Esophagus muscularis mucosa (tissue), 4 donors: ENCODE data around the gene RCN1. TPM values are rescaled to one million over a fixed set of nuclear protein-coding genes. Genes with fewer than 3 reads are reported as not detected.

Experiments
- DNase-seq: peaks from one replicate; pipeline ENCODE4 v3.0.0-alpha.2; 2017; ENCODE audit errors: extremely low spot score
- H3K27ac ChIP-seq, 4 donors: fragments of 200-600 bp; sonication (generic); replicated peaks in 1 of 4; 1 replicate in 3 of 4; 2 replicates in 1 of 4; pipeline ENCODE4 v1.5.1; 2016 to 2019; ENCODE audit warnings: mild to moderate bottlenecking in 1 of 4
- H3K27me3 ChIP-seq, 4 donors: fragments of 200-600 bp; sonication (generic); one replicate each; pipeline versions ENCODE4 v1.5.1 to v1.6.0; 2016 to 2019
- H3K36me3 ChIP-seq, 4 donors: fragments of 200-600 bp; sonication (generic); one replicate each; pipeline ENCODE4 v1.5.1; 2016 to 2019
- H3K4me1 ChIP-seq, 4 donors: fragments of 200-600 bp; sonication (generic); one replicate each; pipeline ENCODE4 v1.5.1; 2016 to 2019
- H3K4me3 ChIP-seq, 4 donors: fragments of 200-600 bp; sonication (generic); 1 replicate in 2 of 4; 2 replicates in 2 of 4; pipeline ENCODE4 v1.5.1; 2016 to 2019; ENCODE audit warnings: mild to moderate bottlenecking in 4 of 4, moderate library complexity in 1 of 4
- H3K9me3 ChIP-seq, 4 donors: fragments of 200-600 bp; sonication (generic); 1 replicate in 3 of 4; 2 replicates in 1 of 4; pipeline ENCODE4 v1.5.1; 2016 to 2019
- EP300 ChIP-seq: sonication (generic); formaldehyde crosslinking; IDR thresholded peaks from one replicate; pipeline ENCODE4 v1.6.1; 2017; ENCODE audit warnings: antibody characterized with exemption
- POLR2A ChIP-seq: fragments of 450-650 bp; IDR thresholded peaks from one replicate; pipeline ENCODE4 v1.6.1; 2017; ENCODE audit warnings: antibody characterized with exemption, moderate library complexity, mild to moderate bottlenecking, low read depth
- POLR2AphosphoS5 ChIP-seq, 2 donors: sonication (generic); formaldehyde crosslinking; IDR thresholded peaks; one replicate each; pipeline ENCODE4 v1.6.1; 2017; ENCODE audit warnings: antibody characterized with exemption in 2 of 2
- WGBS: methylation state at CpG from one replicate; pipeline ENCODE4 v1.1.5; 2018; 5-methylcytosine and 5-hydroxymethylcytosine counted together
- intact Hi-C: fragments of 100-400 bp; cut with DNase I; formaldehyde crosslinking; loops from one replicate; pipeline ENCODE4 v1.15.1; 2023
- total RNA-seq, 4 donors: library from RNA; depleted of rRNA; stranded (reverse); fragments of >200 nt; gene quantifications; one replicate each; pipeline versions ENCODE4 v1.1.0 to v1.2.1, GENCODE V29; 2016
- TF ChIP-seq, protein P1 (sequence below), 3 experiments: fragments of 200-600 bp in 2 of 3; fragments of 450-650 bp in 1 of 3; sonication (generic) in 2 of 3; IDR thresholded peaks; one replicate each; pipeline ENCODE4 v1.5.1; 2017 to 2019; ENCODE audit warnings: antibody characterized with exemption in 3 of 3, mild to moderate bottlenecking in 2 of 3, moderate library complexity in 1 of 3

The RCN1 gene
- total RNA-seq, 4 donors from 2014 or later, result 27.8 to 67.8 (median 48.8) TPM

- Histone ChIP-seq H3K36me3 (no peaks in the 10 kb centered on the region), H3K27me3 (no peaks in the 10 kb centered on the region), H3K27ac (no peak overlapping the region), H3K4me3 (no peak overlapping the region), H3K4me1 (no peaks in the 10 kb centered on the region), H3K9me3 (no peaks in the 10 kb centered on the region)
- 87% methylated on average over 3 of the region's 3 CpGs for WGBS
- intact Hi-C loops, result no loop called here
- DNase-seq, result peak; percentile 83
- TF ChIP-seq, protein P1, sequence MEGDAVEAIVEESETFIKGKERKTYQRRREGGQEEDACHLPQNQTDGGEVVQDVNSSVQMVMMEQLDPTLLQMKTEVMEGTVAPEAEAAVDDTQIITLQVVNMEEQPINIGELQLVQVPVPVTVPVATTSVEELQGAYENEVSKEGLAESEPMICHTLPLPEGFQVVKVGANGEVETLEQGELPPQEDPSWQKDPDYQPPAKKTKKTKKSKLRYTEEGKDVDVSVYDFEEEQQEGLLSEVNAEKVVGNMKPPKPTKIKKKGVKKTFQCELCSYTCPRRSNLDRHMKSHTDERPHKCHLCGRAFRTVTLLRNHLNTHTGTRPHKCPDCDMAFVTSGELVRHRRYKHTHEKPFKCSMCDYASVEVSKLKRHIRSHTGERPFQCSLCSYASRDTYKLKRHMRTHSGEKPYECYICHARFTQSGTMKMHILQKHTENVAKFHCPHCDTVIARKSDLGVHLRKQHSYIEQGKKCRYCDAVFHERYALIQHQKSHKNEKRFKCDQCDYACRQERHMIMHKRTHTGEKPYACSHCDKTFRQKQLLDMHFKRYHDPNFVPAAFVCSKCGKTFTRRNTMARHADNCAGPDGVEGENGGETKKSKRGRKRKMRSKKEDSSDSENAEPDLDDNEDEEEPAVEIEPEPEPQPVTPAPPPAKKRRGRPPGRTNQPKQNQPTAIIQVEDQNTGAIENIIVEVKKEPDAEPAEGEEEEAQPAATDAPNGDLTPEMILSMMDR (IDR thresholded peaks at IDR 0.05), result no peak
Observed at GRCh38 chr11:32145282-32145681, 54.4 kb downstream of the RCN1 start.

GRCh38 chr11:32148895-32149294 lies 58.0 kb downstream of the RCN1 start:
- peaks cover 0 to 2% (median 0%) of the 10 kb centered on the region in 4 donors for H3K4me1 ChIP-seq
- H3K4me3 ChIP-seq, result no peak overlapping the region
- no peaks in the 10 kb centered on the region for H3K27me3 ChIP-seq
- no peaks in the 10 kb centered on the region for H3K9me3 ChIP-seq
- no peak overlapping the region for H3K27ac ChIP-seq
- intact Hi-C loops, result no loop called here
- H3K36me3 ChIP-seq, result no peaks in the 10 kb centered on the region
- 69% methylated on average over 4 of the region's 4 CpGs for WGBS
- DNase-seq, result no peak
- TF ChIP-seq POLR2AphosphoS5 (IDR thresholded peaks at IDR 0.05) (no peak), EP300 (no peak), POLR2A (no peak)
- TF ChIP-seq, protein P1 (IDR thresholded peaks at IDR 0.05), result no peak

GRCh38 chr11:32149748-32150147 lies 58.9 kb downstream of the RCN1 start:
- Histone ChIP-seq H3K4me3 (no peak overlapping the region), H3K27ac (no peak overlapping the region), H3K9me3 (no peaks in the 10 kb centered on the region), H3K27me3 (no peaks in the 10 kb centered on the region), H3K36me3 (no peaks in the 10 kb centered on the region), H3K4me1 (peaks cover 0 to 2% (median 0%) of the 10 kb centered on the region in 4 donors)
- DNase-seq, result peak; percentile 80
- intact Hi-C loops, result no loop called here
- TF ChIP-seq EP300 (no peak), POLR2A (no peak), POLR2AphosphoS5 (IDR thresholded peaks at IDR 0.05) (no peak)
- TF ChIP-seq, protein P1 (IDR thresholded peaks at IDR 0.05), result no peak
- 87% methylated on average over 7 of the region's 7 CpGs for WGBS

DNA sequence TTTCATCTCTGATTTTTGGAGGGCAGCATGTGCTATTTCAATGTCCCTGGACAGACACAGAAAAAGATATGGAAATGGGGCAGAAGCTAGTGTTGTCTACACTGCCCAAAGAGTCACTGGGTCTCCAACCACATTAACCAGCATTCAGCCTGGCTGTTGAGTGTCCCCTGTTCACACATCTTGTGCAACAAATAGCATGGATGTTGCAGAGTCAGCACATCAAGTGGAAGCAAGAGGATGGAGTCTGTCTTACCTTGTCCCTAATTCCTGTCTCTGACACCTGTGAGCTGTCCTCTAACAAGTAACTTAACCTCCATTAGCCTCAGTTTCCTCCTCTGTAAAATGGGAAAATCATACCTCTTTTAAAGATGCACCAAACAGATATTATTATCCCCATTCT lies 60.2 kb downstream of the RCN1 start:
- Histone ChIP-seq H3K4me1 (peaks cover 0 to 2% (median 0%) of the 10 kb centered on the region in 4 donors), H3K36me3 (no peaks in the 10 kb centered on the region), H3K9me3 (no peaks in the 10 kb centered on the region), H3K27me3 (no peaks in the 10 kb centered on the region), H3K4me3 (no peak overlapping the region), H3K27ac (no peak overlapping the region)
- no peak for TF ChIP-seq POLR2A
- no peak for TF ChIP-seq EP300
- no peak for TF ChIP-seq POLR2AphosphoS5 (IDR thresholded peaks at IDR 0.05)
- TF ChIP-seq, protein P1 (IDR thresholded peaks at IDR 0.05), result no peak
- peak; percentile 24 for DNase-seq
- intact Hi-C loops, result no loop called here

GRCh38 chr11:32152216-32152615 lies 61.3 kb downstream of the RCN1 start:
- WGBS, result 83% methylated on average over 9 of the region's 9 CpGs
- DNase-seq, result peak; percentile 21
- no peaks in the 10 kb centered on the region for H3K27me3 ChIP-seq
- H3K4me3 ChIP-seq, result no peak overlapping the region
- no peaks in the 10 kb centered on the region for H3K36me3 ChIP-seq
- TF ChIP-seq, protein P1 (IDR thresholded peaks at IDR 0.05), result no peak
- TF ChIP-seq POLR2AphosphoS5 (IDR thresholded peaks at IDR 0.05) (no peak), POLR2A (no peak), EP300 (no peak)
- intact Hi-C loops, result no loop called here
- H3K27ac ChIP-seq, result no peak overlapping the region
- peaks cover 0 to 2% (median 0%) of the 10 kb centered on the region in 4 donors for H3K4me1 ChIP-seq
- no peaks in the 10 kb centered on the region for H3K9me3 ChIP-seq
